IMR-90 (cell line): ENCODE measurements around the gene TBC1D23. TPM values are rescaled to one million over a fixed set of nuclear protein-coding genes. Genes with fewer than 3 reads are reported as not detected.
A peak's percentile ranks its signal among the peaks of the same experiment; 100 is the strongest.

Source experiments
- ATAC-seq: fragments of 200-7000 bp; cut with Tn5 transposase; 2 replicates; pipeline ENCODE4 v1.9.1; 2020; ENCODE audit warnings: low read depth, mild to moderate bottlenecking, moderate library complexity
- BruUV-seq: library from RNA; stranded (reverse); fragments of 400-500 nt; replicated peaks from 2 replicates; lab custom pipeline; 2021; lab: Mats Ljungman, UMichigan
- CTCF ChIA-PET: fragments of 300-600 bp; formaldehyde crosslinking; extraction: SDS; loops from one replicate; lab custom pipeline; 2021; ENCODE audit warnings: antibody characterized with exemption; lab: Yijun Ruan, JAX
- POLR2A ChIA-PET: fragments of 300-600 bp; sonication (Branson Sonifier 250); formaldehyde crosslinking; loops from one replicate; lab custom pipeline; 2022; ENCODE audit warnings: antibody characterized with exemption; ENCODE audit not compliant: unreplicated experiment; lab: Charles Lee
- DNase-seq: peaks from one replicate; pipeline ENCODE4 v3.0.0; 2013
- H2AFZ ChIP-seq: replicated peaks from 2 replicates; pipeline ENCODE3; 2013; ENCODE audit warnings: low read length, mild to moderate bottlenecking; ENCODE audit not compliant: poor library complexity
- H2AK5ac ChIP-seq: 2 replicates; pipeline ENCODE4 v1.6.1; 2013; ENCODE audit warnings: low read depth, low read length, inconsistent platforms
- H2AK9ac ChIP-seq: replicated peaks from 2 replicates; pipeline ENCODE3; 2013; ENCODE audit warnings: mild to moderate bottlenecking, low read depth, low read length, moderate library complexity; ENCODE audit not compliant: poor library complexity
- H2BK120ac ChIP-seq: 2 replicates; pipeline ENCODE4 v1.6.1; 2013; ENCODE audit warnings: low read depth, low read length, inconsistent platforms
- H2BK15ac ChIP-seq: 3 replicates; pipeline ENCODE4 v1.6.1; 2013; ENCODE audit warnings: low read depth, low read length, inconsistent platforms
- H2BK20ac ChIP-seq: 2 replicates; pipeline ENCODE4 v1.6.1; 2013; ENCODE audit warnings: low read depth, mild to moderate bottlenecking, inconsistent platforms, low read length, moderate library complexity
- H2BK5ac ChIP-seq: 2 replicates; pipeline ENCODE4 v1.6.1; 2013; ENCODE audit warnings: mild to moderate bottlenecking, low read depth, low read length, inconsistent platforms; ENCODE audit not compliant: poor library complexity, severe bottlenecking
- H3K14ac ChIP-seq: replicated peaks from 2 replicates; pipeline ENCODE4 v1.6.1; 2013; ENCODE audit warnings: low read depth, low read length, inconsistent platforms
- H3K18ac ChIP-seq: 2 replicates; pipeline ENCODE4 v1.6.1; 2013; ENCODE audit warnings: low read depth, low read length, control low read depth
- H3K23ac ChIP-seq: 2 replicates; pipeline ENCODE4 v1.6.1; 2013; ENCODE audit warnings: low read depth, low read length, inconsistent platforms
- H3K27ac ChIP-seq: 2 replicates; pipeline ENCODE4 v1.5.1; 2013; ENCODE audit warnings: mild to moderate bottlenecking, control low read depth, low read length; ENCODE audit not compliant: insufficient read depth
- H3K27me3 ChIP-seq: 2 replicates; pipeline ENCODE4 v1.6.1; 2013; ENCODE audit warnings: low read length; ENCODE audit not compliant: control insufficient read depth, insufficient read depth
- H3K36me3 ChIP-seq: 2 replicates; pipeline ENCODE4 v1.6.1; 2013; ENCODE audit warnings: low read length, mixed read lengths; ENCODE audit not compliant: control insufficient read depth, insufficient read depth
- H3K4ac ChIP-seq: 2 replicates; pipeline ENCODE4 v1.6.1; 2013; ENCODE audit warnings: low read depth, low read length, inconsistent platforms
- H3K4me1 ChIP-seq: 2 replicates; pipeline ENCODE4 v1.6.1; 2013; ENCODE audit warnings: low read length, mixed read lengths; ENCODE audit not compliant: control insufficient read depth, insufficient read depth
- H3K4me2 ChIP-seq: 2 replicates; pipeline ENCODE4 v1.6.1; 2013; ENCODE audit warnings: low read depth, mild to moderate bottlenecking, control low read depth, low read length, moderate library complexity
- H3K4me3 ChIP-seq: 2 replicates; pipeline ENCODE4 v1.5.1; 2013; ENCODE audit warnings: low read depth, mild to moderate bottlenecking, control low read depth, low read length, moderate library complexity; ENCODE audit not compliant: insufficient read depth
- H3K56ac ChIP-seq: 2 replicates; pipeline ENCODE4 v1.6.1; 2013; ENCODE audit warnings: low read length, inconsistent platforms; ENCODE audit not compliant: insufficient read depth; ENCODE audit errors: extremely low read depth
- H3K79me1 ChIP-seq, 2 experiments: 2 replicates each; pipeline ENCODE4 v1.6.1; 2013; ENCODE audit warnings: low read length in 2 of 2, inconsistent platforms in 1 of 2, low read depth in 1 of 2
- H3K9ac ChIP-seq: 2 replicates; pipeline ENCODE4 v1.6.1; 2013; ENCODE audit warnings: low read depth, low read length, control low read depth
- H3K9me1 ChIP-seq: 2 replicates; pipeline ENCODE4 v1.6.1; 2013; ENCODE audit warnings: low read length, inconsistent platforms; ENCODE audit not compliant: insufficient read depth
- H3K9me3 ChIP-seq: 2 replicates; pipeline ENCODE4 v1.6.1; 2013; ENCODE audit warnings: low read length; ENCODE audit not compliant: control insufficient read depth, insufficient read depth
- H4K20me1 ChIP-seq: 2 replicates; pipeline ENCODE4 v1.6.1; 2013; ENCODE audit warnings: low read length, inconsistent platforms; ENCODE audit not compliant: insufficient read depth
- H4K5ac ChIP-seq: 2 replicates; pipeline ENCODE4 v1.6.1; 2013; ENCODE audit warnings: mild to moderate bottlenecking, low read depth, low read length, control low read depth
- H4K8ac ChIP-seq, 2 experiments: 2 replicates each; pipeline ENCODE4 v1.6.1; 2013; ENCODE audit warnings: low read depth in 2 of 2, low read length in 2 of 2, control low read depth in 1 of 2, inconsistent platforms in 1 of 2
- H4K91ac ChIP-seq: 2 replicates; pipeline ENCODE4 v1.6.1; 2013; ENCODE audit warnings: low read depth, low read length, inconsistent platforms; ENCODE audit not compliant: insufficient read depth
- FOS ChIP-seq: fragments of 150-350 bp; IDR thresholded peaks from 2 replicates; pipeline ENCODE4 v1.6.1; 2016; ENCODE audit warnings: low read depth, low read length
- MAZ ChIP-seq: IDR thresholded peaks from 2 replicates; pipeline ENCODE4 v1.6.1; 2012; ENCODE audit warnings: low read depth, mild to moderate bottlenecking, low read length, improper control_type of control experiment, moderate library complexity, borderline replicate concordance
- MXI1 ChIP-seq: IDR thresholded peaks from 2 replicates; pipeline ENCODE4 v1.6.1; 2012; ENCODE audit warnings: low read depth, mild to moderate bottlenecking, low read length, moderate library complexity, borderline replicate concordance
- NFE2L2 ChIP-seq: fragments of 150-350 bp; IDR thresholded peaks from 2 replicates; pipeline ENCODE4 v1.6.1; 2016; ENCODE audit warnings: low read depth, mild to moderate bottlenecking, low read length
- RAD21 ChIP-seq: IDR thresholded peaks from 2 replicates; pipeline ENCODE4 v1.6.1; 2012; ENCODE audit warnings: low read length, improper control_type of control experiment
- dilution Hi-C: fragments of 300-500 bp; cut with HindIII; formaldehyde crosslinking; loops from one replicate; pipeline ENCODE4 v1.14.3; 2018; ENCODE audit warnings: low sequenced_read_pairs; ENCODE audit not compliant: unreplicated experiment
- in situ Hi-C: fragments of 300-500 bp; cut with MboI; formaldehyde crosslinking; loops from 3 replicates; pipeline ENCODE4 v1.14.3; 2019; ENCODE audit warnings: low sequenced_read_pairs, inconsistent platforms, mixed read lengths
- intact Hi-C: fragments of 100-400 bp; cut with micrococcal nuclease; formaldehyde crosslinking; loops from 2 replicates; pipeline ENCODE4 v1.10.0; 2022
- polyA plus RNA-seq, 3 experiments: library from polyadenylated mRNA; depleted of rRNA; stranded (reverse); fragments of >200 nt; gene quantifications; 2 replicates each; pipeline ENCODE4 v1.2.3, GENCODE V29; 2012; ENCODE audit warnings: low replicate concordance in 1 of 3
- total RNA-seq: library from RNA; depleted of rRNA; stranded (reverse); fragments of >200 nt; gene quantifications from 2 replicates; pipeline ENCODE4 v1.2.3, GENCODE V29; 2012

Gene TBC1D23
- total and polyA plus RNA-seq, 2 of the 4 experiments (the other 2 are of a cell fraction) = 21.2 to 67.0 TPM

GRCh38 chr3:100288288-100288894, 27.6 kb downstream of the TBC1D23 start:
- Histone ChIP-seq H3K79me1 (peaks cover 4 to 47% of the 10 kb centered on the region in 2 experiments; a peak in 3 of 4 replicates), H3K14ac (no peak overlapping the region), H2BK20ac (no peak overlapping the region), H3K4me1 (peaks cover 2% of the 10 kb centered on the region; the same call in 1 of the 2 replicates), H4K5ac (no peak overlapping the region), H2AFZ (no peak overlapping the region), H3K27me3 (no peaks in the 10 kb centered on the region), H4K8ac (no peak overlapping the region), H2AK5ac (no peak overlapping the region), H3K9me3 (no peaks in the 10 kb centered on the region), H3K27ac (no peak overlapping the region), H2BK5ac (no peak overlapping the region), H2AK9ac (no peak overlapping the region), H2BK120ac (no peak overlapping the region), H4K91ac (no peak overlapping the region), H3K18ac (no peak overlapping the region), H2BK15ac (no peak overlapping the region), H3K4ac (no peak overlapping the region), H3K4me3 (no peak overlapping the region), H3K36me3 (peaks cover 37% of the 10 kb centered on the region), H3K9me1 (no peaks in the 10 kb centered on the region), H4K20me1 (no peaks in the 10 kb centered on the region), H3K4me2 (no peak overlapping the region), H3K56ac (no peak overlapping the region), H3K23ac (no peak overlapping the region), H3K9ac (no peak overlapping the region)
- ChIA-PET POLR2A (no interaction called here), CTCF (no interaction called here)
- intact Hi-C loops = no loop called here
- in situ Hi-C loops = no loop called here
- peak; percentile 48; the same call in 1 of the 2 replicates for ATAC-seq
- TF ChIP-seq RAD21 (no peak), MAZ (no peak), NFE2L2 (no peak), FOS (no peak), MXI1 (no peak)
- dilution Hi-C loops = no loop called here
- DNase-seq = no peak
- no TSS peak for BruUV-seq
